Parathyroid adenoma (tissue), 2 donors: Measurements from ENCODE around the gene GALNT17.

ENCODE experiments used
- H2AFZ ChIP-seq: fragments of 300-600 bp; sonication (generic); one replicate; pipeline ENCODE4 v1.7.0; 2017; ENCODE audit warnings: antibody characterized with exemption, mild to moderate bottlenecking
- H3K27ac ChIP-seq: fragments of 300-600 bp; sonication (generic); one replicate; pipeline ENCODE4 v1.7.0; 2017
- H3K27me3 ChIP-seq: fragments of 300-600 bp; sonication (generic); one replicate; pipeline ENCODE4 v1.7.0; 2017; ENCODE audit warnings: low read length; ENCODE audit not compliant: control insufficient read depth, insufficient read depth
- H3K36me3 ChIP-seq: fragments of 300-600 bp; sonication (generic); one replicate; pipeline ENCODE4 v1.7.0; 2017; ENCODE audit warnings: low read length; ENCODE audit not compliant: control insufficient read depth, insufficient read depth
- H3K4me1 ChIP-seq: fragments of 300-600 bp; sonication (generic); one replicate; pipeline ENCODE4 v1.7.0; 2017; ENCODE audit warnings: control low read depth
- H3K4me2 ChIP-seq: fragments of 300-600 bp; sonication (generic); one replicate; pipeline ENCODE4 v1.7.0; 2017; ENCODE audit warnings: low read length
- H3K4me3 ChIP-seq: fragments of 300-600 bp; sonication (generic); one replicate; pipeline ENCODE4 v1.7.0; 2017; ENCODE audit warnings: low read depth, low read length
- H3K79me2 ChIP-seq: fragments of 300-600 bp; sonication (generic); one replicate; pipeline ENCODE4 v1.7.0; 2017; ENCODE audit warnings: control low read depth
- H3K9ac ChIP-seq: fragments of 300-600 bp; sonication (generic); one replicate; pipeline ENCODE4 v1.7.0; 2017; ENCODE audit warnings: mild to moderate bottlenecking
- H3K9me3 ChIP-seq: fragments of 300-600 bp; sonication (generic); one replicate; pipeline ENCODE4 v1.7.0; 2017; ENCODE audit warnings: low read length; ENCODE audit not compliant: control insufficient read depth
- CTCF ChIP-seq: fragments of 300-600 bp; sonication (generic); IDR thresholded peaks from one replicate; pipeline ENCODE4 v1.7.0; 2017; ENCODE audit warnings: antibody characterized with exemption, mild to moderate bottlenecking
- donor health status: primary hyperparathyroidism.

Gene GALNT17

GRCh38 chr7:71457021-71457420 lies 325.1 kb downstream of the GALNT17 start:
- H3K79me2 ChIP-seq: no peaks in the 10 kb centered on the region
- no peak overlapping the region for H2AFZ ChIP-seq
- TF ChIP-seq CTCF: no peak
- no peaks in the 10 kb centered on the region for H3K27me3 ChIP-seq
- no peak overlapping the region for H3K4me3 ChIP-seq
- H3K36me3 ChIP-seq: no peaks in the 10 kb centered on the region
- H3K9ac ChIP-seq: no peak overlapping the region
- no peak overlapping the region for H3K4me2 ChIP-seq
- no peaks in the 10 kb centered on the region for H3K9me3 ChIP-seq
- no peaks in the 10 kb centered on the region for H3K4me1 ChIP-seq
- H3K27ac ChIP-seq: no peak overlapping the region

DNA sequence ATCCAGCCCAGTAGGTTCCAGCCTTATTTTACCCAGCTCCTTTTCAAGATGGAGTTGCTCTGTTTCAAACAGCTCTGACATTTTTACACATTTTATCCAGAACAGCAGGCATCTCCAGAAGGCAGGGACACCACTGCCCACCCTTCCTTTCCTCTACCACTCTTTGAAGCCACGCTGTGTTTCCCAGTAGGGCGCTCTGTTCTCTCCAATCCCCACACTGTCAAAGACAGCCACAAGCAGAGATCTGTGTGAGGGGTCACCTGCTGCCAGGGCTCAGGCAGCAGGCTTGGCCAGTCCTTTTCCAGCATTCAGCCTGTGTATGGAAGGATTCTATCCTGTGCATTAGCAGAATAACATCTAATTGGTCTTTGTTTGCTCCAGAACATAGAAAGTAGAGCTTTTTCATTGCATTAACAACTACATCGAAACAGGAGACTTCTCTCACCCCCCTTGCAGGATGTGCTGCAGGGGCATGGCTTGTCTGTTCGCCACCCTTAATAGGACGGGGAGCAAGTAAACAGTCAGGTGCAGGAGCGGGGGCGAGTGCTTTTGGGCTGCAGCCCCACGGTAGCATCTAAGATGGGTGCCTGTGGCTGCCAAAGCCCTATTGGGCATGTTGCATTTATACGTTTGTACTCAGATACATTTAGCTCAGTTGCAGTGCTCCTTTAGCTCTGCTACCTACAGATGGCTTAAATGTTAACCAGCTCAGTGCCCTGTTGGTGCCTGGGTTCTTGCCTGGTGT lies 326.1 kb downstream of the GALNT17 start:
- no peaks in the 10 kb centered on the region for H3K36me3 ChIP-seq
- no peak overlapping the region for H3K4me3 ChIP-seq
- no peak overlapping the region for H3K9ac ChIP-seq
- no peak overlapping the region for H3K27ac ChIP-seq
- H3K9me3 ChIP-seq: no peaks in the 10 kb centered on the region
- no peak overlapping the region for H2AFZ ChIP-seq
- no peaks in the 10 kb centered on the region for H3K27me3 ChIP-seq
- H3K79me2 ChIP-seq: no peaks in the 10 kb centered on the region
- no peaks in the 10 kb centered on the region for H3K4me1 ChIP-seq
- H3K4me2 ChIP-seq: no peak overlapping the region
- TF ChIP-seq CTCF: no peak

DNA sequence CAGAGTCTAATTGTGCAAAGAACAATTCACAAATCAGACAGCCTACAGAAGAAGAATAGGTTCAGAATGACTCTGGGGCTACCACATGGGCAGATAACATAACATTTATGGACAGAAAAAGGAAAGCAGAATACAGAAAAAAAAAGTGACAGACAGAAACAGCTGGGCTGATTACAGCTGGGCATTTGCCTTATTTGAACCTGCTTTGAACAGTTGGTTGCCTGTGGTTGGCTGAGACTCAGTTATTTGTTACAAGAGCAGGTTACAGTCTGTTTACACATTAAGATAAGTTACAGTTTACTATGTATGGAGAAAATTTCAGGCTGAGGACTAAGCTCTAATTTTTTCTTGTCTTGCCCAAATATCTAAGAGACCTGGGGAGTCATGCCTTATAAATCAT lies 327.2 kb downstream of the GALNT17 start:
- Histone ChIP-seq H3K4me1 (no peaks in the 10 kb centered on the region), H3K27me3 (no peaks in the 10 kb centered on the region)

DNA sequence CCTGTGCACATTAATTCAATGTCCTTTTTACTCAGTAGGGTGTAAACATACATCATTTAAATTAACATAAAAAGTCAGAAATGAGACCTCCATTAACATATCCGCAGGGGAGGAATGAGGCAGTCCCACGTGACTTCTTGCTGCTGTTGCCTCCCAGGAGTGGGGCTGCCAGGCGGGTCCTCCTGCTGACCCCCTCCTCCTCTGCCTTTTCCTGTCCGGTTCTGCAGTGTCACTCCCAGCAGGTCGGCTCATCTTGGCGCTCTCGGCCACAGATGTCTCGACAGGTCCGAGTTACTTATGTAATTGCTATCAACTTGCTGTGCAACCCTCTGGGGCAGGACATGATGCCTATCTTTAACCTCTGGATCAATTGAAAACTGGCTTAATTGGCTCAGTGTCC lies 329.6 kb downstream of the GALNT17 start:
- no peaks in the 10 kb centered on the region for H3K27me3 ChIP-seq
- no peaks in the 10 kb centered on the region for H3K4me1 ChIP-seq
- H3K79me2 ChIP-seq: no peaks in the 10 kb centered on the region
- H3K9me3 ChIP-seq: no peaks in the 10 kb centered on the region
- TF ChIP-seq CTCF: no peak
- H3K27ac ChIP-seq: no peak overlapping the region
- H3K4me2 ChIP-seq: no peak overlapping the region
- H2AFZ ChIP-seq: no peak overlapping the region
- H3K4me3 ChIP-seq: no peak overlapping the region
- H3K36me3 ChIP-seq: no peaks in the 10 kb centered on the region
- H3K9ac ChIP-seq: no peak overlapping the region

More for the DNA sequence above, 327.2 kb downstream of the GALNT17 start:
- Histone ChIP-seq H3K79me2 (no peaks in the 10 kb centered on the region), H3K4me3 (no peak overlapping the region), H3K27ac (no peak overlapping the region), H3K36me3 (no peaks in the 10 kb centered on the region), H3K4me2 (no peak overlapping the region), H3K9ac (no peak overlapping the region), H3K9me3 (no peaks in the 10 kb centered on the region), H2AFZ (no peak overlapping the region)
- no peak for TF ChIP-seq CTCF

GRCh38 chr7:71465741-71466189 lies 333.8 kb downstream of the GALNT17 start:
- H3K27ac ChIP-seq: no peak overlapping the region
- no peaks in the 10 kb centered on the region for H3K9me3 ChIP-seq
- H3K79me2 ChIP-seq: no peaks in the 10 kb centered on the region
- no peaks in the 10 kb centered on the region for H3K27me3 ChIP-seq
- H3K4me1 ChIP-seq: no peaks in the 10 kb centered on the region
- H3K4me3 ChIP-seq: no peak overlapping the region
- no peaks in the 10 kb centered on the region for H3K36me3 ChIP-seq
- no peak overlapping the region for H3K4me2 ChIP-seq
- H3K9ac ChIP-seq: no peak overlapping the region
- no peak overlapping the region for H2AFZ ChIP-seq
- no peak for TF ChIP-seq CTCF
